Caco-2 (cell line): ENCODE measurements around the gene ALG3. TPM values are rescaled to one million over a fixed set of nuclear protein-coding genes. Genes with fewer than 3 reads are reported as not detected.

Experiments used
- BruUV-seq: library from RNA; stranded (reverse); fragments of 400-500 nt; replicated peaks from 2 replicates; lab custom pipeline; 2021; lab: Mats Ljungman, UMichigan
- CTCF ChIA-PET: fragments of 300-600 bp; sonication (Branson Sonifier 250); formaldehyde crosslinking; loops from one replicate; lab custom pipeline; 2022; ENCODE audit warnings: antibody characterized with exemption; lab: Charles Lee
- POLR2A ChIA-PET: fragments of 300-600 bp; sonication (Branson Sonifier 250); formaldehyde crosslinking; loops from one replicate; lab custom pipeline; 2022; ENCODE audit warnings: antibody characterized with exemption; lab: Charles Lee
- DNase-seq, 2 experiments: peaks; one replicate each; pipeline versions ENCODE4 v3.0.0 to v3.0.0-alpha.2; 2020 to 2022
- H3K27me3 ChIP-seq: replicated peaks from 2 replicates; pipeline ENCODE4 v1.6.0; 2011; ENCODE audit warnings: low read length; ENCODE audit not compliant: control insufficient read depth, insufficient read depth
- H3K36me3 ChIP-seq: 2 replicates; pipeline ENCODE4 v1.5.1; 2011; ENCODE audit warnings: low read length; ENCODE audit not compliant: control insufficient read depth, insufficient read depth
- H3K4me1 ChIP-seq: fragments of 250-450 bp; sonication (Bioruptor Pico); 2 replicates; pipeline ENCODE4 v1.5.1; 2020; ENCODE audit warnings: mild to moderate bottlenecking
- H3K4me3 ChIP-seq: 2 replicates; pipeline ENCODE4 v1.5.1; 2011; ENCODE audit warnings: low read depth, mild to moderate bottlenecking, control low read depth, low read length
- H3K9me3 ChIP-seq: fragments of 250-450 bp; sonication (Bioruptor Pico); 2 replicates; pipeline ENCODE4 v1.5.1; 2020; ENCODE audit warnings: mild to moderate bottlenecking, moderate library complexity
- H3K27ac Mint-ChIP-seq: one replicate; pipeline ENCODE4 v1.8.0; 2022; ENCODE audit warnings: mixed read lengths; ENCODE audit not compliant: unreplicated experiment
- H3K27me3 Mint-ChIP-seq: one replicate; pipeline ENCODE4 v1.8.0; 2022; ENCODE audit warnings: mixed read lengths; ENCODE audit not compliant: insufficient read depth, unreplicated experiment
- H3K36me3 Mint-ChIP-seq: one replicate; pipeline ENCODE4 v1.8.0; 2022; ENCODE audit warnings: mild to moderate bottlenecking, mixed read lengths; ENCODE audit not compliant: insufficient read depth, unreplicated experiment
- H3K4me1 Mint-ChIP-seq: one replicate; pipeline ENCODE4 v1.8.0; 2022; ENCODE audit warnings: low read depth, mixed read lengths; ENCODE audit not compliant: unreplicated experiment
- H3K4me3 Mint-ChIP-seq: one replicate; pipeline ENCODE4 v1.8.0; 2022; ENCODE audit warnings: mild to moderate bottlenecking, moderate library complexity, mixed read lengths; ENCODE audit not compliant: unreplicated experiment
- H3K9me3 Mint-ChIP-seq: one replicate; pipeline ENCODE4 v1.8.0; 2022; ENCODE audit warnings: mixed read lengths; ENCODE audit not compliant: unreplicated experiment
- intact Hi-C: fragments of 100-400 bp; cut with micrococcal nuclease; formaldehyde crosslinking; loops from one replicate; pipeline ENCODE4 v1.10.0; 2022; ENCODE audit not compliant: unreplicated experiment
- total RNA-seq: library from RNA; stranded (reverse); gene quantifications from 2 replicates; pipeline ENCODE4 v1.2.3, GENCODE V29; 2022
- TF ChIP-seq, protein P1 (sequence below), 2 experiments: fragments of 200-600 bp in 1 of 2; IDR thresholded peaks; 1 replicate in 1 of 2; 2 replicates in 1 of 2; pipeline versions ENCODE4 v1.5.1 to v1.8.0; 2011 to 2022; ENCODE audit warnings: antibody characterized with exemption in 1 of 2, control low read depth in 1 of 2, inconsistent platforms in 1 of 2, low read depth in 1 of 2, low read length in 1 of 2, mild to moderate bottlenecking in 1 of 2, moderate library complexity in 1 of 2; ENCODE audit not compliant: insufficient read depth in 1 of 2, severe bottlenecking in 1 of 2, unreplicated experiment in 1 of 2

The ALG3 gene
- total RNA-seq, 1 experiment from 2014 or later = 73.4 TPM

DNA sequence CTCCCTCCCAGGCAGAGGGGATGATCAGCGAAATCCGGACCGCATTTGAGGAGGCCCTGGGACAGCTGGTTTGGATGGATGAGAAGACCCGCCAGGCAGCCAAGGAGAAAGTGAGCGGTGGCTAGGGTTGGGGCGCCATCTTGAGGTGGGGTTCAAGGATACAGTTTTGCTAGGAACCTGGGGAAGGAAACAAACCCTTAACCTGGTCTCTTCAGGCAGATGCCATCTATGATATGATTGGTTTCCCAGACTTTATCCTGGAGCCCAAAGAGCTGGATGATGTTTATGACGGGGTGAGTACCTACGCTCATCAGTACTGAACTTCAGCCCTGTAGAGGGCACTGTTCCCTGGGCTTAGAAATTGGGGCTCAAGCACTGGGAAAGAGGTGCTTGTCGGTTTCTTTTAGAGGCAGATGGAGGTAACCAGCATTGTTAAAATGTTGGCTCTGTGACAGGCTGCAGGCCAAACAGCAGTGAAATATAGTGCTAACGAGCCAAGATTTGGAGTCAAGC lies 40.7 kb upstream of the ALG3 start:
- Mint-ChIP-seq H3K27ac (no peak overlapping the region), H3K4me3 (no peak overlapping the region), H3K27me3 (peaks cover 4% of the 10 kb centered on the region), H3K4me1 (no peaks in the 10 kb centered on the region), H3K36me3 (no peaks in the 10 kb centered on the region), H3K9me3 (no peaks in the 10 kb centered on the region)
- Histone ChIP-seq H3K4me3 (no peak overlapping the region), H3K4me1 (no peaks in the 10 kb centered on the region), H3K9me3 (no peaks in the 10 kb centered on the region), H3K36me3 (no peaks in the 10 kb centered on the region), H3K27me3 (no peaks in the 10 kb centered on the region)
- no TSS peak for BruUV-seq
- TF ChIP-seq, protein P1, sequence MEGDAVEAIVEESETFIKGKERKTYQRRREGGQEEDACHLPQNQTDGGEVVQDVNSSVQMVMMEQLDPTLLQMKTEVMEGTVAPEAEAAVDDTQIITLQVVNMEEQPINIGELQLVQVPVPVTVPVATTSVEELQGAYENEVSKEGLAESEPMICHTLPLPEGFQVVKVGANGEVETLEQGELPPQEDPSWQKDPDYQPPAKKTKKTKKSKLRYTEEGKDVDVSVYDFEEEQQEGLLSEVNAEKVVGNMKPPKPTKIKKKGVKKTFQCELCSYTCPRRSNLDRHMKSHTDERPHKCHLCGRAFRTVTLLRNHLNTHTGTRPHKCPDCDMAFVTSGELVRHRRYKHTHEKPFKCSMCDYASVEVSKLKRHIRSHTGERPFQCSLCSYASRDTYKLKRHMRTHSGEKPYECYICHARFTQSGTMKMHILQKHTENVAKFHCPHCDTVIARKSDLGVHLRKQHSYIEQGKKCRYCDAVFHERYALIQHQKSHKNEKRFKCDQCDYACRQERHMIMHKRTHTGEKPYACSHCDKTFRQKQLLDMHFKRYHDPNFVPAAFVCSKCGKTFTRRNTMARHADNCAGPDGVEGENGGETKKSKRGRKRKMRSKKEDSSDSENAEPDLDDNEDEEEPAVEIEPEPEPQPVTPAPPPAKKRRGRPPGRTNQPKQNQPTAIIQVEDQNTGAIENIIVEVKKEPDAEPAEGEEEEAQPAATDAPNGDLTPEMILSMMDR (IDR thresholded peaks at IDR 0.05; ENCODE audit: insufficient read depth in 1 of 2, low read depth in 1 of 2, low read length in 1 of 2, severe bottlenecking in 1 of 2, unreplicated experiment in 1 of 2) = peak; percentile 40 to 63
- DNase-seq = peak; percentile 64 to 75
- intact Hi-C loops = loop anchor here (1.0 to 2.0 kb wide), 2 partner anchors 62 to 145 kb away; no protein-coding TSS in a partner anchor
- ChIA-PET CTCF (interaction anchor here (0.6 to 1.2 kb wide), 6 partner anchors 11 to 272 kb away, joined by 3 to 4 read pairs (median 3); partner anchors contain the start of gene ABCC5), POLR2A (no interaction called here)

DNA sequence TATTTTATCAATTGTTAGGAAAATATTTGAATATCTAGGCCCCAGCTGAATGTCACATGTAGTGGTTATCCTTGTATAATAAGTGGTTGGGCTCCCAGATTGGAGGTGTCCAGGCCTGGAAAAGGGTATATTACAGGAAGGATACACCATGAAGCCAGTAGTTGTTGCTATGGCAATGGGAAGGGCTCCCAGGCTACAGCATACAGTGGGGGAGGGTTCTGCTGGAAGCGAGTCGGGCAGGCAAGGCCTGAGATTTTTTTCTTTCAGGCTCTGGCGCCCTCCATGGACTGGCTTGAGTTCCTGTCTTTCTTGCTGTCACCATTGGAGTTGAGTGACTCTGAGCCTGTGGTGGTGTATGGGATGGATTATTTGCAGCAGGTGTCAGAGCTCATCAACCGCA lies 35.9 kb upstream of the ALG3 start:
- Mint-ChIP-seq H3K9me3 (no peaks in the 10 kb centered on the region), H3K4me1 (no peaks in the 10 kb centered on the region), H3K4me3 (no peak overlapping the region), H3K27ac (no peak overlapping the region), H3K36me3 (no peaks in the 10 kb centered on the region), H3K27me3 (peaks cover 13% of the 10 kb centered on the region)
- Histone ChIP-seq H3K4me3 (no peak overlapping the region), H3K4me1 (no peaks in the 10 kb centered on the region), H3K36me3 (no peaks in the 10 kb centered on the region), H3K9me3 (no peaks in the 10 kb centered on the region), H3K27me3 (no peaks in the 10 kb centered on the region)
- no TSS peak for BruUV-seq
- CTCF ChIA-PET = no interaction called here
- intact Hi-C loops = loop anchor here (2.0 kb wide), 1 partner anchor 390 kb away; no protein-coding TSS in a partner anchor
- POLR2A ChIA-PET = no interaction called here
- DNase-seq = peak; percentile 73 to 77
- TF ChIP-seq, protein P1 (IDR thresholded peaks at IDR 0.05; ENCODE audit: insufficient read depth in 1 of 2, low read depth in 1 of 2, low read length in 1 of 2, severe bottlenecking in 1 of 2, unreplicated experiment in 1 of 2) = peak; percentile 29 to 58

DNA sequence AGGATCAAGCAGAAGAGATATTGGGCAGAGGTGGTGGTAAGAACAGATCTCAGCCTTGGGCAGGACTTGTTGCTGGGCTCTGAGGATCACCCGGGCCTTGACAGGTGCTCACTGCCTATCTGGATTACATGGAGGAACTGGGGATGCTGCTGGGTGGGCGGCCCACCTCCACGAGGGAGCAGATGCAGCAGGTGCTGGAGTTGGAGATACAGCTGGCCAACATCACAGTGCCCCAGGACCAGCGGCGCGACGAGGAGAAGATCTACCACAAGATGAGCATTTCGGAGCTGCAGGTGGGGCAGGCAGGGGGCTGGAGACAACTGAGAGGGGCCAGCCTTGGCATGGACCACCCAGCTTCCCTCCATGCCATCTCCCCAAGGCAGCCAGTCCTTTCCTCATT lies 34.9 kb upstream of the ALG3 start:
- Histone ChIP-seq H3K9me3 (no peaks in the 10 kb centered on the region), H3K36me3 (no peaks in the 10 kb centered on the region), H3K4me3 (no peak overlapping the region), H3K27me3 (no peaks in the 10 kb centered on the region), H3K4me1 (no peaks in the 10 kb centered on the region)
- no peaks in the 10 kb centered on the region for H3K4me1 Mint-ChIP-seq
- intact Hi-C loops = loop anchor here (2.0 kb wide), 1 partner anchor 389 kb away; no protein-coding TSS in a partner anchor
- H3K36me3 Mint-ChIP-seq = no peaks in the 10 kb centered on the region
- no peak for DNase-seq
- peaks cover 13% of the 10 kb centered on the region for H3K27me3 Mint-ChIP-seq
- H3K4me3 Mint-ChIP-seq = no peak overlapping the region
- H3K9me3 Mint-ChIP-seq = no peaks in the 10 kb centered on the region
- ChIA-PET CTCF (no interaction called here), POLR2A (no interaction called here)
- no peak overlapping the region for H3K27ac Mint-ChIP-seq
- BruUV-seq = no TSS peak
- TF ChIP-seq, protein P1 (IDR thresholded peaks at IDR 0.05; ENCODE audit: insufficient read depth in 1 of 2, low read depth in 1 of 2, low read length in 1 of 2, severe bottlenecking in 1 of 2, unreplicated experiment in 1 of 2) = no peak
